Measurements from ENCODE around the gene ANKIB1. TPM values are rescaled to one million over a fixed set of nuclear protein-coding genes. Genes with fewer than 3 reads are reported as not detected.

The ANKIB1 gene
- polyA plus RNA-seq, 1 experiment, result 35.0 TPM

GRCh38 chr7:92397542-92397941 lies 151.8 kb downstream of the ANKIB1 start:
- no peak overlapping the region for H3K4me3 ChIP-seq (ENCODE audit: low read depth, low read length)
- peaks cover 7% of the 10 kb centered on the region for H3K36me3 ChIP-seq (ENCODE audit: control insufficient read depth, insufficient read depth, low read length)
- no peak for DNase-seq (ENCODE audit: low read depth)
- H3K27me3 ChIP-seq (ENCODE audit: control insufficient read depth, insufficient read depth, low read length), result no peaks in the 10 kb centered on the region
- ChIA-PET CTCF (no interaction called here), POLR2A (interaction anchor here (0.5 kb wide), 1 partner anchor 329 kb away, joined by 22 read pairs; no protein-coding TSS in a partner anchor)
- TF ChIP-seq, protein P1, sequence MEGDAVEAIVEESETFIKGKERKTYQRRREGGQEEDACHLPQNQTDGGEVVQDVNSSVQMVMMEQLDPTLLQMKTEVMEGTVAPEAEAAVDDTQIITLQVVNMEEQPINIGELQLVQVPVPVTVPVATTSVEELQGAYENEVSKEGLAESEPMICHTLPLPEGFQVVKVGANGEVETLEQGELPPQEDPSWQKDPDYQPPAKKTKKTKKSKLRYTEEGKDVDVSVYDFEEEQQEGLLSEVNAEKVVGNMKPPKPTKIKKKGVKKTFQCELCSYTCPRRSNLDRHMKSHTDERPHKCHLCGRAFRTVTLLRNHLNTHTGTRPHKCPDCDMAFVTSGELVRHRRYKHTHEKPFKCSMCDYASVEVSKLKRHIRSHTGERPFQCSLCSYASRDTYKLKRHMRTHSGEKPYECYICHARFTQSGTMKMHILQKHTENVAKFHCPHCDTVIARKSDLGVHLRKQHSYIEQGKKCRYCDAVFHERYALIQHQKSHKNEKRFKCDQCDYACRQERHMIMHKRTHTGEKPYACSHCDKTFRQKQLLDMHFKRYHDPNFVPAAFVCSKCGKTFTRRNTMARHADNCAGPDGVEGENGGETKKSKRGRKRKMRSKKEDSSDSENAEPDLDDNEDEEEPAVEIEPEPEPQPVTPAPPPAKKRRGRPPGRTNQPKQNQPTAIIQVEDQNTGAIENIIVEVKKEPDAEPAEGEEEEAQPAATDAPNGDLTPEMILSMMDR (IDR thresholded peaks at IDR 0.05; ENCODE audit: insufficient read depth, low read depth, low read length), result no peak

DNA sequence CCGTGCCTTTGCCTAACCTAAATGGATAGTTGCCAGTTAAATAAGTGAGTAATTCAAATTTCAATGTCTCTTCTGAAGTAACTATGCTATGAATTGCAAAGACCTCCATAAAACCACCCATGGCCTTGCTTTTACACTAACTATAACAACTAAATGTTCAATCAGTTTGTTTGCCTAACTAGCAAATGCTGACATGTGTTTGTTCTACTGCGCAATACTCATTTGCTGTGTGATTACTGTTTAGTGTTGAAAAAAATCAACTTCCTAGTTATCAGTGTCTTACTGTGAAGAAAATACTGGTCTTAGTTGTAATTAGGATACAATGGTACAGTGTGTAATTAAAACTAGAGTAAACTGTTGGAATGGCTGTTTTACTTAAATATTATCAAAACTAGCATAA lies 154.2 kb downstream of the ANKIB1 start:
- no peak for DNase-seq (ENCODE audit: low read depth)
- no peak overlapping the region for H3K4me3 ChIP-seq (ENCODE audit: low read depth, low read length)
- ChIA-PET POLR2A (no interaction called here), CTCF (no interaction called here)
- H3K27me3 ChIP-seq (ENCODE audit: control insufficient read depth, insufficient read depth, low read length), result no peaks in the 10 kb centered on the region
- TF ChIP-seq, protein P1 (IDR thresholded peaks at IDR 0.05; ENCODE audit: insufficient read depth, low read depth, low read length), result no peak
- peaks cover 7% of the 10 kb centered on the region for H3K36me3 ChIP-seq (ENCODE audit: control insufficient read depth, insufficient read depth, low read length)

- POLR2A ChIA-PET, result interaction anchor here (0.6 kb wide), 1 partner anchor 17 kb away, joined by 4 read pairs; no protein-coding TSS in a partner anchor
- TF ChIP-seq, protein P1 (IDR thresholded peaks at IDR 0.05; ENCODE audit: insufficient read depth, low read depth, low read length), result no peak
- CTCF ChIA-PET, result no interaction called here
- H3K27me3 ChIP-seq (ENCODE audit: control insufficient read depth, insufficient read depth, low read length), result no peaks in the 10 kb centered on the region
- no peak overlapping the region for H3K4me3 ChIP-seq (ENCODE audit: low read depth, low read length)
- peak; percentile 10 for DNase-seq (ENCODE audit: low read depth)
- peaks cover 5% of the 10 kb centered on the region; the same call in 1 of the 2 replicates for H3K36me3 ChIP-seq (ENCODE audit: control insufficient read depth, insufficient read depth, low read length)
Measured at GRCh38 chr7:92402920-92403759, 157.4 kb downstream of the ANKIB1 start.

DNA sequence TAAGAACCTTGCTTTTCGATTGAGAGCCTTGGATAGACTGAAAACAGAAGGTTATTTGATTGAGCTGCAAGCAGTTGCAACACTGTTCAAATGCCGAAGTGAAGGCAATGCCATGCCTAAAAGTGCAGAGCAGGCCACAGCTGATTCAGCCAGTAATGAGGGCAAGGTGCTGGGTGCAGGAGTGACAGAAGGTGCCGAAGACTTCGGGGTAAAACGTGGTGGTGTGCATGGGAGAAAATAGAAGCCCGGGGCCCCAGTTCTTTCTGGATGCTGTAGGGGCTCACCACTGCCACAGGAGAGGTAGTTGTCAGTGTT lies 157.9 kb downstream of the ANKIB1 start:
- ChIA-PET CTCF (no interaction called here), POLR2A (no interaction called here)
- DNase-seq (ENCODE audit: low read depth), result no peak
- Histone ChIP-seq H3K4me3 (ENCODE audit: low read depth, low read length) (no peak overlapping the region), H3K27me3 (ENCODE audit: control insufficient read depth, insufficient read depth, low read length) (no peaks in the 10 kb centered on the region), H3K36me3 (ENCODE audit: control insufficient read depth, insufficient read depth, low read length) (peaks cover 2% of the 10 kb centered on the region; the same call in 1 of the 2 replicates)
- TF ChIP-seq, protein P1 (IDR thresholded peaks at IDR 0.05; ENCODE audit: insufficient read depth, low read depth, low read length), result no peak

DNA sequence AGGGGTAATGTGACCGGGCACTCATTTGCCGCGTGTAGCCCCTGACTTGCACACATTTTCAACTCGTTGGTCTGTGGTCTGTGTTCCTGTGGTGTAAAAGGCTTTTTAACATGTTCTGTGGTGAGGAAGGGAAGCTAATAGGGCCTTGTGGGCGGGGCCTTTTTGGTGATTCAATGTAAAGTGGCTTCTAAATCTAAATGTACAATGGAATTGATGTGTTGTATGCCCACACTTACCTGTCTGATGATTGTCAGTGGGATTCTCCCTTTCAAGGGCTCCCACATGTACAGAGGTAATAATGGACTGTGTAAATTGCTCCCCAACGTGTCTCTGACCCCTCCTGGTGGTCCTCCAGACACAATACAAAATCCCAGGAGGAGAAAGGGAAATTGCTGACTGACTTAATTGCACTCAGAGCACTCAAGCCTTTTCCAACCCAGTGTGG lies 158.4 kb downstream of the ANKIB1 start:
- POLR2A ChIA-PET, result no interaction called here
- Histone ChIP-seq H3K27me3 (ENCODE audit: control insufficient read depth, insufficient read depth, low read length) (no peaks in the 10 kb centered on the region), H3K4me3 (ENCODE audit: low read depth, low read length) (no peak overlapping the region), H3K36me3 (ENCODE audit: control insufficient read depth, insufficient read depth, low read length) (no peaks in the 10 kb centered on the region)
- TF ChIP-seq, protein P1 (IDR thresholded peaks at IDR 0.05; ENCODE audit: insufficient read depth, low read depth, low read length), result no peak; the same call in 1 of the 2 replicates
- CTCF ChIA-PET, result interaction anchor here (1.4 kb wide), 1 partner anchor 43 kb away, joined by 3 read pairs; the partner anchor contains the start of gene GATAD1
- no peak for DNase-seq (ENCODE audit: low read depth)

All from BJ (cell line).